Measurements from ENCODE around the gene HS6ST1. TPM values are rescaled to one million over a fixed set of nuclear protein-coding genes. Genes with fewer than 3 reads are reported as not detected.

HS6ST1 gene
- total and polyA plus RNA-seq, 7 donors: 13.6 to 90.9 (median 38.9) TPM

GRCh38 chr2:128365217-128365905 lies 46.7 kb upstream of the HS6ST1 start:
- H3K27me3 ChIP-seq (ENCODE audit: insufficient read depth in 3 of 3, low read length in 2 of 3): no peaks in the 10 kb centered on the region
- TF ChIP-seq CTCF (IDR thresholded peaks at IDR 0.05): no peak
- 90 to 94% (median 92%) methylated on average over 12 of the region's 12 CpGs for WGBS, 3 donors
- H3K4me3 ChIP-seq: no peak overlapping the region
- H3K9me3 ChIP-seq: no peaks in the 10 kb centered on the region
- H3K4me1 ChIP-seq: no peaks in the 10 kb centered on the region
- intact Hi-C loops (cut with DNase I): no loop called here
- no peak overlapping the region for H3K27ac ChIP-seq
- no peaks in the 10 kb centered on the region for H3K36me3 ChIP-seq (ENCODE audit: insufficient read depth in 1 of 2, low read depth in 1 of 2)
- DNase-seq (peak in 1 of 2 donors; percentile 32), ATAC-seq (no peak)

GRCh38 chr2:128364441-128364911 lies 45.8 kb upstream of the HS6ST1 start:
- H3K27ac ChIP-seq: no peak overlapping the region
- no peak for ATAC-seq
- H3K36me3 ChIP-seq (ENCODE audit: insufficient read depth in 1 of 2, low read depth in 1 of 2): no peaks in the 10 kb centered on the region
- H3K27me3 ChIP-seq (ENCODE audit: insufficient read depth in 3 of 3, low read length in 2 of 3): no peaks in the 10 kb centered on the region
- intact Hi-C loops (cut with DNase I): no loop called here
- peak in 1 of 2 donors; percentile 24 for DNase-seq
- H3K4me3 ChIP-seq: no peak overlapping the region
- no peak for TF ChIP-seq CTCF (IDR thresholded peaks at IDR 0.05)
- H3K4me1 ChIP-seq: no peaks in the 10 kb centered on the region
- H3K9me3 ChIP-seq: no peaks in the 10 kb centered on the region
- WGBS, 3 donors: 68 to 77% (median 71%) methylated on average over 8 of the region's 8 CpGs

GRCh38 chr2:128363934-128364361 lies 45.3 kb upstream of the HS6ST1 start:
- intact Hi-C loops (cut with DNase I): no loop called here
- no peak for DNase-seq
- no peaks in the 10 kb centered on the region for H3K36me3 ChIP-seq (ENCODE audit: insufficient read depth in 1 of 2, low read depth in 1 of 2)
- H3K4me1 ChIP-seq: no peaks in the 10 kb centered on the region
- H3K4me3 ChIP-seq: no peak overlapping the region
- H3K27ac ChIP-seq: no peak overlapping the region
- WGBS, 3 donors: 71 to 75% (median 75%) methylated on average over 11 of the region's 11 CpGs
- no peak for TF ChIP-seq CTCF (IDR thresholded peaks at IDR 0.05)
- no peaks in the 10 kb centered on the region for H3K27me3 ChIP-seq (ENCODE audit: insufficient read depth in 3 of 3, low read length in 2 of 3)
- no peaks in the 10 kb centered on the region for H3K9me3 ChIP-seq
- ATAC-seq: no peak

GRCh38 chr2:128362889-128363228 lies 44.2 kb upstream of the HS6ST1 start:
- Histone ChIP-seq H3K9me3 (no peaks in the 10 kb centered on the region), H3K27ac (no peak overlapping the region), H3K4me3 (no peak overlapping the region), H3K36me3 (ENCODE audit: insufficient read depth in 1 of 2, low read depth in 1 of 2) (no peaks in the 10 kb centered on the region), H3K4me1 (no peaks in the 10 kb centered on the region), H3K27me3 (ENCODE audit: insufficient read depth in 3 of 3, low read length in 2 of 3) (no peaks in the 10 kb centered on the region)
- no peak for TF ChIP-seq CTCF (IDR thresholded peaks at IDR 0.05)
- DNase-seq (peak in 1 of 2 donors; percentile 35), ATAC-seq (no peak)
- intact Hi-C loops (cut with DNase I): no loop called here
- WGBS, 3 donors: 21 to 45% (median 27%) methylated on average over 5 to 6 of the region's 6 CpGs
